GM21737 (cell line): ENCODE data around the gene TBC1D2.
"Not testable (repeated sequence)": the region's sequence is repeated elsewhere in the genome, so short reads cannot be mapped to it uniquely, and the experiment has no call there.

ENCODE experiments used
- ATAC-seq: cut with Tn5 transposase; IDR thresholded peaks from one replicate; pipeline ENCODE4 v1.9.1; 2021; ENCODE audit warnings: mild to moderate bottlenecking, moderate library complexity; ENCODE audit not compliant: unreplicated experiment

The TBC1D2 gene

DNA sequence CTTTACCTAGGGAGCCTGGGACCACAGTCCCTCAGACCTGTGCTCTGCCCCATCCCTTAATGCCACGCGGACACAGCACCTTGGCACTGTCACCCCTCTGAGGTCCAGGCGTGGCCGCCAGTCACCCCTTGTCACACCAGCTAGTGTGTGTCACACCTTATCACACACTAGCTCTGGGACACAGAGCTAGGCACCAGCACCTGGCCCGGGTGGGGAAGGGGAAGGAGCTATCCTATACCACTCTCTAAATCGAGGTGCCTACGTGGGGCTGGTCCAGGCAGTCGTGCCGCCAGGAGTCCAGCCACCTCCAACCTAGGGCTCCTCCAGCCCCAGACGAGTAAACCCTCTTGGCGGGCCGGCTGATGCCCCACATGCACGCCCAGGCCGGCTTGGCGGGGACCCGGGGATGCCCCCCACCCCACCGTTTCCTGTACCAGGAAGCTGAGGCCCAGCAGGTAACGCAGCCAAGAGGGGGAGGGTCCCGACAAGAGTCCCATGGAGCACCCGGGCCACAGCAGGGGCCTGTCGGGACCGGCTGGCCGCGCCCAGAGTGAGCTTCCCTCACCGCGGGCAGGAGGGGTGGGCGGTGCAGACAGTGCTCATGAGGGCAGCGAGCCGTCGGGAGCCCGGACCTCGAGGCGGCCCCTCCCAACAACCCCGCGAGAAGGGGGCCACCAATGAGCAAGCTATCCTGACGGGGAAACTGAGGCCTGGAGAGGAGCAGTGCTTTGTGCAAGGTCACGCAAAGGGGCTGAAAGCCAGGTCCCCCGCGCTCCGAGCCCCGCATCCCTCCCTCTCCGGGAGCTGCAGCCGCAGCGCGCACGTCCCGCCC, 63.6 kb downstream of the TBC1D2 start:
- no peak for ATAC-seq

DNA sequence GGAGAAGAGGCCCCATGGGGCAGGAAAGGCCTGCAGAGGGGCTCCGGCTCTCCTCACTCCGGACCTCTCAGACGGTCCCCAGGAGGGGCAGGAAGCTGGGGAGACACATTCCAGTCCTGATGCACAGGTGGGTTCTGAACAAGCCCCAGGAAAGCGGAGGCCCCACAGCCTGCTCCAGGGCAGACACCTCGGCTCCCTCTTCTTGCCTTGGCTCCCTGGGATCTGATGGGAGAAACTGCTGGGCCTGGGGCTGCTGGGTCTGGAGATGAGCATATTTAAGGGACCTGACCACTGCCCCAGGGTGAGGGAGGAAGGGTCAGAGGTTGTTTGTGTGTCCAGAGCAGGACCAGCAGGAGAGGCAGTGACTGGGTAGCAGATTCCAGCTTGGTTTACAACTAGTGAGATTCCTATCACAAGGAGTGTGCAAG, 64.3 kb downstream of the TBC1D2 start:
- ATAC-seq = no peak

GRCh38 chr9:98190757-98191105, 64.7 kb downstream of the TBC1D2 start:
- no peak for ATAC-seq

DNA sequence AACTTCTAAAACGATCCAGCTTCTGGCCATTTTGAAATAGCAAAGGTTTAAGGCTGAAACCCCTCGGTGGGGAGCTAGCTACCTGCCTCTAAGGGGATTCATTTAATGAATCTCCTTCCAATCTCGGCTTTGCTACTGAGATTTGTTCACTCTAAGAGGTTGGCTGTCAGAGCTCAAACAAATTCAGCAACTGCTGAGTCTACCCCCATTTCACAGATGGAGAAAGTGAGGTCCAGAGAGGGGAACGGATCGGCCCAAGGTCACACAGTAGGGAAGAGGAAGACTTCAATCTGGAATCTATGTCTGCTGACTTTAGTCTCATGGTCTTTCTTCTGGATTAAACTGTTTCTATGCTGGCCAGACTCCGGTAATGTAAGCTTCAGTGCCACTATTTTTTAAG, 66.0 kb downstream of the TBC1D2 start:
- no peak for ATAC-seq

- ATAC-seq = no peak
These were observed 67.5 kb downstream of the TBC1D2 start for GRCh38 chr9:98187926-98188325.

- ATAC-seq = no peak
These were observed 69.2 kb downstream of the TBC1D2 start for GRCh38 chr9:98186236-98186635.

GRCh38 chr9:98185611-98186171, 69.8 kb downstream of the TBC1D2 start:
- no peak for ATAC-seq

GRCh38 chr9:98185021-98185567, 70.4 kb downstream of the TBC1D2 start:
- ATAC-seq = no peak

GRCh38 chr9:98184326-98184725, 71.1 kb downstream of the TBC1D2 start:
- no peak for ATAC-seq

- ATAC-seq = no peak
These were observed 72.4 kb downstream of the TBC1D2 start for GRCh38 chr9:98182889-98183599.

- ATAC-seq = no peak
These were observed 73.2 kb downstream of the TBC1D2 start for GRCh38 chr9:98182069-98182820.

GRCh38 chr9:98181746-98182068, 73.7 kb downstream of the TBC1D2 start:
- ATAC-seq = no peak

DNA sequence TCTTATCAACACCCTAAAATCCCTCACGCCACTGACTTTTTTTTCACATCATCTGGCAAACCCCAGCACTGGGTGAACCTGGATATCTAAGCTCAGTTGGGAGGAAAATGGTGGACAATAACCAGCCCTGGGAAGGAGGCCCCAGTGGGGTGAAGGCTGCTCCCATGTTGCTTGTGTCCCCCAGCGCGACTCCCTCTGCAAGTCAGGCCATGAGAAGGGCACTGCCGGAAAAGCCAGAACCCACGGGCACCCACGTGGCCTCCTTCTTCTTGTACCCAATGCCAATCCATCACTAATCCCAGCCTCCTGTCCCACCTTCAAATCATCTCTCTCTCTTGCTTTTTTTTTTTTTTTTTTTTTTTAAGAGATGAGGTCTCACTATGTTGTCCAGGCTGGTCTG, 74.5 kb downstream of the TBC1D2 start:
- no peak for ATAC-seq

DNA sequence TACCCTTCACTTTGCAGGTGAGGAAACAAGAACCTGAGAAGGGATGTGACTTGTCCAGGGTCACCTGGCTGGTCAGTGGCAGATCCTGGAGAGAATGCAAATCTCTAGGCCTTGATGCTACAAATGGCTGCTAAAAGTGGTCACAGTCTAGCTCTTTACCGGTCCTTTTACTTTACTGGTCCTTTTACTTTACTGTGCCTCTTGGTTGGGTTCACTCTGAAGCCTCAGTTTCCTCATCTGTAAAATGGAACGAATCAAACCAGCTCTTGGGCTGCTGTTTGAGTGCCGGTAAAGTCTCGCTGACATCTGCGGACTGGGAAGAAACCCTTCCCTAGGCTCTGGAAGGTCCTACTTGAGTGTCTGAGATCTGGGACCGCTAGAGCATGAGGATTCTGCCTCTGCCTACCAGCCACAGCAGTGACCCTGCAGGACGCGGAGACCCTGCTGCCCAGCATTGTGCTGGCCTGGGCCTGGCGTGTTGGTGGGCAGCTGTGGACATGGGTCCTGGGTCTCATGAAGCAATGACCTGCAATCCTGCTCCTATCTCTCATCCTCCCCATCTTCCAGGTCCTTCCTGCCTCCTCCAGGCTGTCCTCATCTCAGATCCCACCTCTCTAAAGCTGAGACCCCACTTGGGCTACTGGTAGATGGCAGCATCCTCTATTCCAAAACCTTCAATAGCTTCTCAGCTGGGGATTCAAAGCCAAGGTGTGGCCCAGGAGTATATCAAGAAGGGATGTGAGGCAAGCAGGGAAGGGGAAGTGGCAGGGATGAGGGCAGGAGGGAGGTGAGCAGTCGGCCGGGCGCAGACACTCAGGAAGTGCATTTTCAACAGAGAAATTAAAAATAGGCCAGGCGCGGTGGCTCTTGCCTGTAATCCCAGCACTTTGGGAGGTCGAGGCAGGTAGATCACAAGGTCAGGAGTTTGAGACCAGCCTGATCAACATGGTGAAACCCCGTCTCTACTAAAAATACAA, 76.3 kb downstream of the TBC1D2 start:
- no peak for ATAC-seq

GRCh38 chr9:98176391-98177259, 78.8 kb downstream of the TBC1D2 start:
- no peak for ATAC-seq

DNA sequence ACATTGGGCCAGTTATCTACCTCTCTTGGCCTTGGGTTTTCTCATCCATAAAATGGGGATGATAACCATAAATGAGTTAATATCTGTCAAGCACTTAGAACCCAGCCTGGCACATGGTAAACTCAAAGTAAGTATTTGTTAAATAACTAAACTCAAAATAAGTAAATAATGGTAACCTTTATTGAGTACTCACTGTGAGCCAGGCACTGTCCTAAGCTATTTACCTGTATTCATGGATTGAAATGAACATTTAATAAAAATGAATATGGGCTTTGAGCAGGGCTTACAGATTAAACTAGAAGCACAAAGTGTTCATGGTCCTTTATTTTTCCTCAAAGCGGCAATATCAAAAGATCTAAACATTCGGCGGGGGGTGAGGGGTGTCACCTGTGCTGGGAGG, 79.7 kb downstream of the TBC1D2 start:
- no peak for ATAC-seq

DNA sequence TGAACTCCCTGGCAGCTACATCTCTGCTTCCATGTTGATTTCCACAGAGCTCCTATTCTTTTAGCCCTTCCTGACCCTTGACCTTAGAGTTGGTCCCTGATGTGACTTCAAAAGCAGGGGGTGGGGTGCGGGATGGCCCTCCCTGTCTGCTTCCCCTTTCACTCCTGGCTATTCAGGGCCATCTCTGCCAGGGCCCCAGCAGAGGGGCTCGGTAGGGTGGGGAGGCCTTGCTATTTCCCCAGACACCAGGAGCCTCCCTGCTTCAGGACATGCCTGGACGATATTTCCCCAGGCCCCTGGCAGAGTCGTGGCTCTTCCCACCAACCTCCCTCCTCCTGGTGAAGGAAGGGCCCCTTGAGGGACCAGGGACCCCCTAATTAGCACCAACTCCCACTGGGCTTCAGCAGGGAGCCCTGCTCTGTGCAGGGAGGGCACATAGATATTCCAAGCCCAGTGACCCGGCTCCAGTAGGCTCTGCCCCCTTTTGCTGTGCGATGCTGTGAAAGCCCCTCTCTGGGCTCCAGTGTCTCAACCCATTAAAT, 80.3 kb downstream of the TBC1D2 start:
- ATAC-seq = no peak

DNA sequence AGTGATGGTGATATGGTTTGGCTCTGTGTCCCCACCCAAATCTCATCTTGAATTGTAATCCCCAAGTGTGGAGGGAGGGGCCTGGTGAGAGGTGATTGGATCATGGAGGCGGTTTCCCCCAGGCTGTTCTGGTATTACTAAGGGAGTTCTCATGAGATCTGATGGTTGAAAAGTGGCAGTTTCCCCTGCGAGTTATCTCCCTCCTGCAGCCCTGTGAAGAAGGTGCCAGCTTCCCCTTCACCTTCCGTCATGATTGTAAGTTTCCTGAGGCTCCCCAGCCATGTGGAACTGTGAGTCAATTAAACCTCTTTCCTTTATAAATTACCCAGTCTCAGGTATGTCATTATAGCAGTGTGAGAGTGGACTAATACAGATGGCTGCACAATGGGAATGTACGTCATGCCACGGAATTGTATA, 80.9 kb downstream of the TBC1D2 start:
- ATAC-seq = not testable (repeated sequence)

DNA sequence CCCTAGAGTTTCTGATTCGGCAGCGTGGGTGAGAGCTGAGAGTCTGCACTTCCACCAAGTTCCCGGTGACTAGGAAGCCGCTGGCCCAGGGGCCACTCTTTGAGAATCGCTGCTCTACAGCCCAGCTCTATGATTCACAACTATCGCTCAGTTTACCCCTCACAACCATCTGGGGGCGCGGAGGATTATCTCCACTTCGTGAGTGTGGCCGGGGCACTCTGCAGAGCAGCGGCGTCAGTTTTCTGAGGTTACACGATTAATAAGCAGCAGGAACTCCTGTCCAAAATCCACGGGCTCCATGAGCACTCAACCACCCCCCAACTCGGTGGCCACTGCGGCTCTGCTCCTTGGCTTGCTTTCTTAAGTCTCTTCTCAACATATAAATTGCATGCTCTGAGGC, 82.3 kb downstream of the TBC1D2 start:
- ATAC-seq = no peak
